Fibroblast of skin of right biceps (primary cell): ENCODE results near the gene PRELP.
"Not testable (repeated sequence)": the region's sequence is repeated elsewhere in the genome, so short reads cannot be mapped to it uniquely, and the experiment has no call there.

ENCODE experiments used
- DNase-seq: peaks from one replicate; pipeline ENCODE4 v3.0.0-alpha.2; 2013

PRELP gene

DNA sequence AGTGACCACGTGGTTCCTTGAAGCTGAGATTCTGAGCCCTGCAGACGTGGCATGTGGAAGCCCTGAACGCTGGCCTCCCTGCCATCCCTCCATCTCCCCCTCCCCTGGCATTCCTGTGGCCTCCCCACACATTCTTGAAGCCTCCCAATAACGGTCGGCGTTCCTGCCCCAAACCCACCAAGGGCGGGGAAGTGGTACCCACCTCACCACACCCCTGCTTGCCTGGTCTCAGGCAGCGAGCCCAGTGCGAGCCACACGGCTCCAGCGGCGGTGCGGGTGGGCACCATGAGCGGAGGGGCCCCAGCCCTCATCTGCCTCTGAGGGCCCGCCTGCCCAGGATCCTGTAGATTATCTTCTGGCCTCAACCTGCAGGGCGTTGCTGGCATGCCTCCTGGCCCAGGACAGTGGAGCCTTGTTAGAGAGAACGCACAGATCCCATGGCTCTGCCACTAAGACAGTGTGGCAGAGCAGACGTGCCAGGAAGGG lies 20.6 kb upstream of the PRELP start:
- peak; percentile 71 for DNase-seq

- DNase-seq: no peak
These were observed 19.9 kb upstream of the PRELP start for GRCh38 chr1:203455706-203456105.

DNA sequence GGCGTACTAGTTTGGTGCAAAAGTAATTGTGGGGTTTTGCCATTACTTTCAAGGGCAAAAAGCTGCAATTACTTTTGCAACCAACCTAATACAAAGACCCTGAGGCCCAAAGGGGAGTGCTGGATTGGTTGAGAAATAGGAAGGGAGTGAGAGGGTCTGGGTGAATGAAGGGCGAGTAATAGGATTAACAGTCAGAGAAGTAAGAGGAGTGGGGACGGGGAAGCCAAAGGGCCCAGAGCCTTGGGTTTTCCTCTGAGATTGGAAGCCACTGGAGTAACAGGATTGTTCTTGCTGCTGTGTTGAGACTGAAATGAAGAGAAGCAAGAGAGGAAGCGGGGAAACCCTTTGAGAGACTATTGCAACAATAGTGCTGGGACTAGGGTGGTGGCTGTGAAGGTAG lies 19.0 kb upstream of the PRELP start:
- DNase-seq: no peak

DNA sequence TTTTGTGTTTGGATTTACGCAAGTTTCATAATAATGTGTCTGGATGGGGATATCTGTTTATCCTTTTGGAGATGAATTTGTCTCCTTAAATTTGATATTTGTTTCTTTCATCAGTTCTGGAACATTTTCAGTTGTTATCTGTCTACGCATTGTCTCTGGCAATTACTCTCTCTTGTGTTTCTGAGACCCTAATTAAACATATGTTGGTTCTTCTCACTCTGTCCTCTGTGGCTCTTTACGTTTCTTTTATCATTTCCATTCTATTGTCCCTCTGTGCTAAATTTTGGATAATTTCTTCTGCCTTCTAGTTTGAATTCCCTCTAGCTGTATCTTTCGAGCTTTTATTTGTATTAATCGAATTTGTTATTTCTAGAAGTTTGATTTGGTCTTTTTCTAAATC lies 17.5 kb upstream of the PRELP start:
- DNase-seq: no peak

DNA sequence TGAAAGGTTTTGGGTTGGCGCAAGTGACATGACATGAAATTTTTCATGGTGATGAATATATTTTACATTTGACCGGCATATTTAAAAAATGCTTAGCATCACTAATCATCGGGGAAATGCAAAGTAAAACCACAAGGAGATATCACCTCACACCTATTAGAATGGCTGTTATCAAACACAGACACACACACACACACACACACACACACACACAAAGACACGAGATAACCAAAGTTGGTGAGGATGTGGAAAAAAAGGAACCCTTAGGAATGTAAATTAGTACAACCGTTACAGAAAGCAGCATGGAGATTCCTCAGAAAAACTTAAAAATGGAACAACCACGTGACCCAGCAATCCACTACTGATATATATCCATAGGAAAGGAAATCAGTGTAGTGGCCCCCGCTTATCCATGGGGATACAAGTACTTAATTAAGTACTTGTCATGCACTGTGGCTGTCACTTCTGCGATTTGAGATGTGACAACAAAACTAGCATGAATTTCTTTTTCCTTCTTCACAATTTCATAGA lies 15.9 kb upstream of the PRELP start:
- DNase-seq: no peak

DNA sequence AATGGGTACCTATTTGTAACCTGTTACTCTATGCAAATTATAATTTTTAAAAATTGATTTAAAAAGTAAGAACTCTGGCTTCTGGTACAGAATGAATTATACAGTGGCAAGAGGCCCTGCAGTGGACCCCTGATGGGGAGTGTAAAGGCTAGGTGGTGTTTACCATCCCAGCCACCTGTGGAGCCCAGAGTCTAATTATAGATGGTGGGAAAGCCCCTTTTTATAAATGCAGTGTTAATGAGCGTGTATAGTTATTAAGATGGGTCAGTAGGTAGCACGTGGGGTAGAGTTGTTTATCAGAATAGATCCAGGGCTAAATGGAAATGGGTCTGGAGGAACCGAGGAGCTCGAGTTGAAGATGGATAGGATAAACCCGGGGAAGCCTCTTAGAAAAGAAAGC lies 13.9 kb upstream of the PRELP start:
- DNase-seq: no peak

GRCh38 chr1:203462143-203462542 lies 13.5 kb upstream of the PRELP start:
- no peak for DNase-seq

GRCh38 chr1:203462878-203463277 lies 12.7 kb upstream of the PRELP start:
- DNase-seq: peak; percentile 88

DNA sequence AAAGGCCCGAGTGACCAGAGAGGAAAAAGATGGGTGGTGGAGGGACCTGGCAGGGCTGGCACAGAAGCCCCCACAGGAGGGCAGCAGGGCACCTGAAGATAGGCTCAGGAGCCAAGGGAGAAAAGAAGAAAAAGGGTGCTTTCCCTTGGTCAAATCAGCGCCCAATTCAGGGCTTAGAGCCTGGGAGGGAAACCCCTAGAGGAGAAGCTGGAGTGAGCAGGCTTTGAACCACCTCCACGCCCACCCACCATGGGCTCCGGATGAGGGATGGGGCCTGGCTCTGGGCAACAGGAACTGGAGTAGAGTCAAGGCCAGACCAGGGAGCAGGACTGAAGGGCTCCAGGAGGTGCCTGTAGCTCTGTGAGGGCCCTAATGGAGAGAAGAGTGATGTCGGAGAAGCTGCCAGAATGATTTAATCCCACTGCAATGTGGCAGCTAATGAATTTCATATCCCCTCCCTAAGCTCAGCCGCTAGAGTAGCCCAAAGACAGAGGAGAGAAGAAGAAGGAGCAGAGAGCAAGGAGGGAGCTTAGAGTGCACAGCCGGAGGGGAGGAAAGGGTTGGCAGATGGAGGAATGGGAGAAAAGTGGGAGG lies 12.0 kb upstream of the PRELP start:
- DNase-seq: peak; percentile 85

- DNase-seq: peak; percentile 58
These were observed 11.4 kb upstream of the PRELP start for GRCh38 chr1:203464226-203464625.

DNA sequence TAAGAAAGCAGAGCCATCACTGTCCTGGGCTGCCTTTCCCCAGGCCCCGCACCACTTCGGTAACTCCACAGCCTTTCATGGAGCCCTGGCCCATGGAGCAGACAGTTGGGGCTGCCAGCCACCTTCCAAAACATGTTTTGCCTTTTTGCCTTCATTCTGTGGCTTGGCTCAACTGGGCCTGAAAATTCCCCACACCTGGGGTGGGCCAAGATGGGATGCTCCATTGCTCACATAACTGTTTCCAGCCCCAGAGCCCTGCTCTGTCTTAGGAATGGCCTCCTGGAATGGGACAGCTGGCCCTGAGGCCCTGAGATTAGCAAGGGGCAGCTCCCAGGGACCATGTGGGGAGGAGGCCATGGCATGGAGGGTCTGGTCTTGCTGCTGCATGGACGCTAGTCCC lies 10.9 kb upstream of the PRELP start:
- DNase-seq: no peak

- no peak for DNase-seq
These were observed 10.3 kb upstream of the PRELP start for GRCh38 chr1:203465146-203465798.

GRCh38 chr1:203465948-203466347 lies 9.7 kb upstream of the PRELP start:
- DNase-seq: no peak

DNA sequence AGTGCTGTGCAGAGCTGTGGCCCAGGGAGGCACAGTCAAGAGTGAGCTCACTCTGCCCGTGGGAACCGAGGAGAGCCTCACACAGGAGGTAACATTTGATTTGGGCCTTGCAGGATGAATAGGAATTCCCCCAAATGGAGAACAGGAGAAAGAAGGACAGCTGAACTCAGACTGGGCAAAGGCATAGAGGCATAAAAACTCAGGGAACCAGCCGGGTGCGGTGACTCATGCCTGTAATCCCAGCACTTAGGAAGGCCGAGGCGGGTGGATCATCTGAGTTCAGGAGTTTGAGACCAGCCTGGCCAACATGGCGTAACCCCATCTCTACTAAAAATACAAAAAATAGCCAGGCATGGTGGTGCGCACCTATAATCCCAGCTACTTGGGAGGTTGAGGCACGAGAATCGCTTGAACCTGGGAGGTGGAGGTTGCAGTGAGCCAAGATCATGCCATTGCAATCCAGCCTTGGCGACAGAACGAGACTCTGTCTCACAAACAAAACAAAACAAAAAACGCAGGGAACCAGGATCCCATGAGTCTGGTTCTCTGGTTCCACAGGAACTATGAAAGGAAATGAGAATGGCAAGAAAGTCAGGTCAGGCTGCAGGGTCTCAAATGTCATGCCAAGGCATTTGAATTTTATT lies 8.6 kb upstream of the PRELP start:
- not testable (repeated sequence) for DNase-seq

DNA sequence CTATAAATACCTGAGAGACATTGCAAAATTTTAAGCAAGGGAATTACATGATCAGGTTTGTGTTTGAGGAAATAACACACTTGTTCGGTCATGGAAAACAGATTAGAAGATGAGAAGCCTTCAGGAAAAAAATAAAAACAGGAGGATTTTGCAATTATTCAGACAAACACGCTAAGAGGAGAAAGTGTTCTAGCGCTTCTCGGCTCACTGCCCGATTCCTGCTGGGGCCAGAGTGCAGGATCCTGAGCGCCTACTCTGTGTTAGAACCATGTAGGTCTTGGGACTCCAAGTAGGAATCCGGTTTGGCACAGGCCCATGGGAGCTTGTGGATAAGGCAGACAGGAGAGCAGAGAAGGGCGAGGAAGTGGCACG lies 8.1 kb upstream of the PRELP start:
- no peak for DNase-seq

DNA sequence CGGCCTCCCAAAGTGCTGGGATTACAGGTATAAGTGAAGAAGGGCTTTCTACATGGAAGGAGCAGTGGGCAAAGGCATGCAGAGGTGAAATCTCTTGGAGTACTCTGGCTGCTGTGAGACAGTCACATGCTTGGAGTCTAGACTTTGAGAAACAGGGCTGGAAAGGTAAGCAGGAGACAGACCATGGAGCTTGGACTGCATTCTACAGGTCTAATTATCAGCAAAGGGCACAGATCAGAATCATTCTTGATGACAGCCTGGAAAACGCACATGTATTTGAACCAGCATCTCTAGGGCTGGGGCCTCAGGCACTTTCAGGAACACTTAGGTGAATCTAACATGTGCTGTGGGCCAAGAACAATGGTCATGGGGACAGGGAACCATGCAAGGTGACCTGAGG lies 7.3 kb upstream of the PRELP start:
- DNase-seq: no peak

GRCh38 chr1:203470240-203470639 lies 5.4 kb upstream of the PRELP start:
- DNase-seq: no peak

- DNase-seq: no peak
These were observed 3.8 kb upstream of the PRELP start for GRCh38 chr1:203471841-203472240.

DNA sequence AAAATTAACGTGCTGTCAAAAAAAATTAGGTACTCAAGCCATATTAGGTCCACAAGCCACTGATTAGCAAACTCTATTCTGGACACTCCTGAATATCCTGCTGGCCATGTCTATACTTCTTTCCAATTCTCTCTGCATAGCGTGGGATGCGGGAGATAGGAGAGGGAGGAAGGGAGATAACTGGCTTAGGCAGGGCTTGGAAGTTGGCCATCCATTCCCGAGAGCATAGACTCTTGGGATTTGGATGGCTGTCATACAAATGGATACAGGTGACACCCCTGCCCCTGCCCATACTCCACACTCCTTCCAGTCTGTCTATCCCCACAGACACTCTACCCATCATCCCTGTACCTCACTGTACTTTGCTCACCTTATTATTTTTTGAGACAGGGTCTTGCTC lies 2.3 kb upstream of the PRELP start:
- DNase-seq: no peak

DNA sequence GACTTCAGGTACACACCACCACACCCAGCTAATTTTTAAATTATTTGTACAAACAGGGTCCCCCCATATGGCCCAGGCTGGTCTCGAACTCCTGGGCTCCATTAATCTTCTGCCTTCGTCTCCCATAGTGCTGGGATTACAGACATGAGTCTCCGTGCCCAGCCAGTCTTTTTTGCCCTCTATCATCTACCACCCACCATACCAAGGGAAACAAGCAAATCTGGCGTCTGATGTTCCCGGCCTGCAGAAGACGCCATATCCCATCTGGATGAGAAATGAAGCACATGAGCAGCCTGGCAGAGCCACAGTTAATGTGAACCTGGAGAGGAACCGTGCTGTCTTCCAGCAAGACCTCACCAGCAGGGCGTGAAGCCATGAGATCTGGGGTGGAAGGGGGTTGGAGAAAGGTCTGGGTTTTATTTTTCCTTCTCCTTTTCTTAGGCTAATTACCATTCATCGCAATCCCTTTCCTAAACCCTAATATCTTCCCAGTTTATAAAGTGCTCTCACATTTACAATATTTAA lies 1.8 kb upstream of the PRELP start:
- no peak for DNase-seq

- no peak for DNase-seq
These were observed 709 bp downstream of the PRELP start for GRCh38 chr1:203476216-203476814.

- no peak for DNase-seq
These were observed 2.1 kb downstream of the PRELP start for GRCh38 chr1:203477748-203478147.

DNA sequence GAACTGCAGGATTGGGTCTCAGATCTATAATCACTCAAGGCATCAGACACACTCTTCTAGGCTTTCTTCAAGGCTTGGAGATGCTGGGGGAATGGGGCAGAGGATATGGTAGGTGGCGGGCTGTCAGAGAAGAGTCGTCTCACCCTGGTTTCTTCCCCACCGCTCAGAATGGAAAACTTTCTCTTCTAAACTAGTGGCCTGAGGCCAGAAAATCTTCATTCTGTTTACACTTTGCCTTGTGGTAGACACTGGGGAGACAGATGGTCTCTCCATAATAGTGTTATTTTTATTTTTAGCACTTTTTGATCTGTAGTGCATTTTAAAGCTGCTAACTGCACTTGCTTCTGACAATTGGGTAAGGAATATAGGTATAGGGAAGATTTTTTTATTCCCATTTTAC lies 2.6 kb downstream of the PRELP start:
- DNase-seq: no peak

DNA sequence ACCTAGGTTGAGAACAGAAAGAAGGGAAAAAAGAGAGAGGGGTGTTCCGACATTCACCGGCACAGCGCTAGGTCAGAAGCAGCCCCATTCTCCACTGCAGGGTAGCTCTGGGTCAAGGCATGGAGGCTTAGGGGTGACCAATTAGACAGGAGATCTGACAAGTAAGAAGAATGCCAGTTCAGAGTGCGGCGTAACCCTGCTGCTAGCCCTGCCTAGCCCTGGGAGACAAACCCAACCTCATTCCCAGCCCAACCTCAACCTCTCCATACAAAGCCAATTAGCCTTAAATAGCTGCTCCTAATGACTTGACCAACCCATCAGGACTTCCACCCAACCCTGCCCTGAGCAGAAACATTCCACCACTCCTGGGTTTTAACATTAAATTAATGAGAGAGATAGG lies 3.4 kb downstream of the PRELP start:
- DNase-seq: no peak
